ENCODE results near the gene GOLGA7B.
"Not testable (repeated sequence)": the region's sequence is repeated elsewhere in the genome, so short reads cannot be mapped to it uniquely, and the experiment has no call there.

Gene GOLGA7B

DNA sequence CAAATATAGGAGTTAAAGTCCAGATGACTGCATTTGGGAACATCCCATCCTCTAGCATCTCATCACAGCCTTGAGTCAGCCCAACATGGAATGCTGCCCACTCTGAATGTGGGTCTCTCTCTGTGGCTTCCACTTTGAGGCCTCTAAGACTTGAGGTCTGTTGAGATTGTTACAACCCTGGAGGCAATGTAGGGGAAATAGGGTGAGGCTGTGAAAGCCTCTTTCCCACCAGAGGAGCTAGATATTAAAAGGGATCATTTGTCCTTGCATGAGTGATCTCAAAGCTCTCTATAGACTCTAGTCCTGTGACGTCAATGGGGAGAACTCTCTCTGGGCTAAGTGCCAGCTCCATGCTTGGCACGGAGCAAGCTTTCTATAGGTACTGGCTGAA is 6.4 kb upstream of the GOLGA7B start:
- DNase-seq (ENCODE audit: low read depth) = peak; percentile 27
- no peak overlapping the region for H3K4me3 ChIP-seq (ENCODE audit: control insufficient read depth, low read depth, low read length)
- no peak for TF ChIP-seq CTCF (conservative IDR thresholded peaks at IDR 0.05; ENCODE audit: control insufficient read depth, insufficient read depth, low read depth, low read length)

GRCh38 chr10:97843972-97844371 is 5.7 kb upstream of the GOLGA7B start:
- not testable (repeated sequence) for DNase-seq (ENCODE audit: low read depth); H3K4me3 ChIP-seq (ENCODE audit: control insufficient read depth, low read depth, low read length)

DNA sequence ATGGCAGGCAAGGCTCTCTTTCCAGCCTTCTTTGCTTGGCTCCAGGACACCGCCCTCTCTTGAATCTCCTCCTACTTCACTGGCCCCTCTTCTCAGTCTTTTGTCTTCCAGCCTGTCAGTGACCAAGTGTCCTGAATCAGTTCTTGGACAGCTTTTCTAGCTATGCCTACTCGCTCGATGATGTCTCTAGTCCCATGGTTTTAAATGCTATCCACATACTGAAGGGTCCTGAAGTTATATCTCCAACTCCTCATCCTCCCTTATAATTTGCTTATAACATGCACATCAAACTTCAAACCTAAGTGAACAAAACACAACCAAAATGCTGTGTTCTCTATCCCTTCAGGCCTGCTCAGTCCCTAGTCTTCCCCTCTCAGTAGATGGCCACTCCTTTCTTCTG is 5.0 kb upstream of the GOLGA7B start:
- no peak overlapping the region for H3K4me3 ChIP-seq (ENCODE audit: control insufficient read depth, low read depth, low read length)
- no peak for TF ChIP-seq CTCF (conservative IDR thresholded peaks at IDR 0.05; ENCODE audit: control insufficient read depth, insufficient read depth, low read depth, low read length)
- no peak for DNase-seq (ENCODE audit: low read depth)

DNA sequence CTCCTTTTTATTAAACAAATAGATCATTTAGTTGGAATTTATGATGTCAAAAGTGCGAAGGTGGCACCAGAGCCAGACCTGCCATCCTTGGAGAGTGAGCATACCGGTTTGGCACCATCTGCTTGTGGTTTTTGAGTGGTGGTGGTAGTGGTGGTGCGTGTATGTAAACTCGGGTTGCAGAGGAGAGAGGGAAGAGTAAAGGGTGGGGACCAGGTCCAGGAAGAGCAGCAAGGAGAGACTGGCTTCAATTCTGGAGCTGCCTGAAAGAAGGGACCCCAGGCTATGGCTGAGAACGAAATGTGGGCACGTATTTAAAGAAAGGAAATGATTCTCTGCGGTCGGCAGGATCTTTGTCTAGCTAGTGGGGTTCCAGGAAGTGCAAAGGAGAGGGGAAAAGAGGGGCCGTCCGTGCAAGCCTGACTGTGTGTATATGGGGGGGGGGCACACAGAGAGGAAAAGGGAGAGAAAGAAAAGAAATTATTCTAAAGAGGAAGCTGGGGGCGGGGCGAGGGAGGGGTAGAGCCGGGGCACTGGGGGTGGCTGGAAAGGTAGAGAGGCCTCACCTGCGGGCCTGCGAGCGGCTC is 448 bp upstream of the GOLGA7B start:
- no peak for TF ChIP-seq CTCF (conservative IDR thresholded peaks at IDR 0.05; ENCODE audit: control insufficient read depth, insufficient read depth, low read depth, low read length)
- no peak for DNase-seq (ENCODE audit: low read depth)
- H3K4me3 ChIP-seq (ENCODE audit: control insufficient read depth, low read depth, low read length) = peak overlapping the region; percentile 6

GRCh38 chr10:97850446-97850845 is 803 bp downstream of the GOLGA7B start:
- no peak overlapping the region for H3K4me3 ChIP-seq (ENCODE audit: control insufficient read depth, low read depth, low read length)
- no peak for TF ChIP-seq CTCF (conservative IDR thresholded peaks at IDR 0.05; ENCODE audit: control insufficient read depth, insufficient read depth, low read depth, low read length)
- no peak for DNase-seq (ENCODE audit: low read depth)

DNA sequence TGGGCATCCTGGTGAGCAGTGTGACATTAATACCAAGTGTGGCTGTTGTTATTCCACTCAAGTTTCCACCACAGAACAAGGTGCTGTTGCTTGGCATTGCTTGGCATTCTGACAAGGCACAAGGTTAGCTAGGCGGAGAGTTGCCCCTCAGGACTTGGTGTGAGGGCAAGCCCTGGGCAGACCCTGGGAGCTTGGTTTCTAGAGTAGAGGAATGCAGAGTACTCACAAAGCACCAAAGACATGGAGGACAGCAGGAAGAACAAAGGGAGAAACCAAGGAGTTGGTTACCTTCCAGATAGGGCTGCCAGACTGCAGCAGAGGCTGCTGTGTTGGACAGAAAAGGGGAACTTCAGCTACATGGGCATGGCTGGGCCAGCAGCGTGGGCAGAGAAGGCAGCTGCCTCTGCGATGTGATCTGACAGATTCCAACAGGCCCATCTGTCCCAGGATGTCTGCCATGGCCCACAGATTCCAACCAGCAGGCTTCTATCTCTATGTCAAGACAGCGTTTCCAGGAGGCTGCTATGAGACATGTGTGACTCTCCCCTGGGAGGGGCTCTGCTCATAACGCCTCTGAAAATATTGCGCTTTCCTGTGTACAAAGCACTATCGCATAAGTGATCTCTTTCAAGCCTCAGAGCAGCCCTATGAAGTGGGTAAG is 1.8 kb downstream of the GOLGA7B start:
- H3K4me3 ChIP-seq (ENCODE audit: control insufficient read depth, low read depth, low read length) = no peak overlapping the region
- TF ChIP-seq CTCF (conservative IDR thresholded peaks at IDR 0.05; ENCODE audit: control insufficient read depth, insufficient read depth, low read depth, low read length) = no peak
- no peak for DNase-seq (ENCODE audit: low read depth)

DNA sequence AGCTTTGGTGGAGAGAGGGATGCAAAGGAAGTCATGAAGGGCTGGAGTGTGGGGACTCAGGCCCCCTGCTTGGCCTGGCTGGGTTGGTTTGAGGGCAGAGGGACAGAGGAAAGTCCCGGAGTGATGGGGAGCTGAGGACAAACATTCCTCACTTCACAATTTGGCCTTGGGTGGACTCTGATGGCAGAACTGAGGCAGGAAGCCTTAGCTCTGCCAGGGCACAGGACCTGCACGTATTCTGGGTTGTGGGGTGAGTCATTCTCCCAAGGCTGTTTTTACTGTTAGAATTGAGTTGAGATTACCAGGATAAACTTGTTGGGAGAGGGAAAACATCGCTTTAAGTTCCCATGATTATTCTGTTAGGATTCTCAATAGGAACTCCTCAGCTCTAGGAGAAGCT is 2.6 kb downstream of the GOLGA7B start:
- no peak for TF ChIP-seq CTCF (conservative IDR thresholded peaks at IDR 0.05; ENCODE audit: control insufficient read depth, insufficient read depth, low read depth, low read length)
- DNase-seq (ENCODE audit: low read depth) = no peak
- H3K4me3 ChIP-seq (ENCODE audit: control insufficient read depth, low read depth, low read length) = no peak overlapping the region
